Measurements from ENCODE around the gene PPP1R14C.
"Not testable (repeated sequence)": the region's sequence is repeated elsewhere in the genome, so short reads cannot be mapped to it uniquely, and the experiment has no call there.

PPP1R14C gene

GRCh38 chr6:150184850-150185731 is 42.2 kb downstream of the PPP1R14C start:
- no peak for TF ChIP-seq YY1 (IDR thresholded peaks at IDR 0.05; ENCODE audit: insufficient read depth, insufficient read length)
- no peak for TF ChIP-seq ZNF274 (IDR thresholded peaks at IDR 0.05; ENCODE audit: low read depth, low read length)
- no peak for TF ChIP-seq SUZ12 (IDR thresholded peaks at IDR 0.05; ENCODE audit: extremely low read depth, insufficient read depth, insufficient read length)
- Histone ChIP-seq H3K27me3 (ENCODE audit: insufficient read depth, insufficient read length) (no peaks in the 10 kb centered on the region), H3K9me3 (ENCODE audit: insufficient read depth, low read length) (no peaks in the 10 kb centered on the region), H3K4me3 (ENCODE audit: insufficient read length, low read depth) (no peak overlapping the region), H3K4me1 (ENCODE audit: insufficient read depth, insufficient read length) (peaks cover 3% of the 10 kb centered on the region), H3K36me3 (ENCODE audit: insufficient read depth, insufficient read length, low read length) (no peaks in the 10 kb centered on the region), H3K9ac (ENCODE audit: insufficient read length, low read depth) (no peak overlapping the region)
- DNase-seq (ENCODE audit: low read depth, low spot score): no peak

GRCh38 chr6:150185732-150186117 is 42.9 kb downstream of the PPP1R14C start:
- Histone ChIP-seq H3K4me1 (ENCODE audit: insufficient read depth, insufficient read length) (no peaks in the 10 kb centered on the region), H3K4me3 (ENCODE audit: insufficient read length, low read depth) (no peak overlapping the region), H3K27me3 (ENCODE audit: insufficient read depth, insufficient read length) (no peaks in the 10 kb centered on the region), H3K36me3 (ENCODE audit: insufficient read depth, insufficient read length, low read length) (no peaks in the 10 kb centered on the region), H3K9me3 (ENCODE audit: insufficient read depth, low read length) (no peaks in the 10 kb centered on the region), H3K9ac (ENCODE audit: insufficient read length, low read depth) (no peak overlapping the region)
- DNase-seq (ENCODE audit: low read depth, low spot score): no peak
- TF ChIP-seq ZNF274 (IDR thresholded peaks at IDR 0.05; ENCODE audit: low read depth, low read length) (no peak), SUZ12 (IDR thresholded peaks at IDR 0.05; ENCODE audit: extremely low read depth, insufficient read depth, insufficient read length) (no peak)

DNA sequence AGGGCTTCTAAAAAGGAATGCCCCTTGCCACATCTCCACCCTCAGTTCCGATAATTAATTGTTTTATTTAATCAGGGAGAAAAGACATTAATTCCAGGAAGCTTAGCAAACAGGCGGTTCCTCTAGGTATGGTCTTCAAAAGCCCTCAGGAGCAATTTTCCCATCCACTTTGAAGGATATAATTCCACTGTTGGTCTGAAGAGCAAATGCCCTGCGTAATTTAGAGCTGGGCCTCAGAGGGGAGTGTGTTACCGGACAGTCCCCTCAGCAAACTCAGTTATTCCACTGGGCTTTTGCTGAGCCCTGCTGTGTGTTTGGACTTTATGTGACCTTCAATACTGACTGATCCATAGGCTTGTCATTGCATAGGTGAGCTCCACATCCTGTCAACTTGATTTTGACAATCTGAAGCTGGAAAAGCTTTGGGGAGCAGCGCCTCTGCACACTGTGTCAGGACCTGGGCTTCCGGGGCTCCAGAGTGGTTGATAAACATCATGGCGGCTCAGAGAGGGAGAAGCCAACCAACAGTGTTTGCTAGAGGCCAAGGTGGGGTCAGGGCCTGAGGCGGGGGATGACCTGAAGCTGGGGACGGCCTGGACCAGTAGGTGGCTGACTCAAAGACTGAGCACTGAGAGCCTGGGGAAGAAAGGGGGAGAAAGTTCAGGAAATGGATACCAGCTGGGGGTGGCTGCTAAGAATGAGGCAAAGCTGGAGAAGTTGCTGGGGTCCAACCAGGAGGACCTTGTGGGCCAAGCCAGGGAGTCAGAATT is 43.5 kb downstream of the PPP1R14C start:
- no peaks in the 10 kb centered on the region for H3K4me1 ChIP-seq (ENCODE audit: insufficient read depth, insufficient read length)
- no peaks in the 10 kb centered on the region for H3K36me3 ChIP-seq (ENCODE audit: insufficient read depth, insufficient read length, low read length)
- H3K27me3 ChIP-seq (ENCODE audit: insufficient read depth, insufficient read length): no peaks in the 10 kb centered on the region
- TF ChIP-seq YY1 (IDR thresholded peaks at IDR 0.05; ENCODE audit: insufficient read depth, insufficient read length): no peak
- no peak for DNase-seq (ENCODE audit: low read depth, low spot score)
- H3K4me3 ChIP-seq (ENCODE audit: insufficient read length, low read depth): no peak overlapping the region
- H3K9ac ChIP-seq (ENCODE audit: insufficient read length, low read depth): no peak overlapping the region
- no peaks in the 10 kb centered on the region for H3K9me3 ChIP-seq (ENCODE audit: insufficient read depth, low read length)

DNA sequence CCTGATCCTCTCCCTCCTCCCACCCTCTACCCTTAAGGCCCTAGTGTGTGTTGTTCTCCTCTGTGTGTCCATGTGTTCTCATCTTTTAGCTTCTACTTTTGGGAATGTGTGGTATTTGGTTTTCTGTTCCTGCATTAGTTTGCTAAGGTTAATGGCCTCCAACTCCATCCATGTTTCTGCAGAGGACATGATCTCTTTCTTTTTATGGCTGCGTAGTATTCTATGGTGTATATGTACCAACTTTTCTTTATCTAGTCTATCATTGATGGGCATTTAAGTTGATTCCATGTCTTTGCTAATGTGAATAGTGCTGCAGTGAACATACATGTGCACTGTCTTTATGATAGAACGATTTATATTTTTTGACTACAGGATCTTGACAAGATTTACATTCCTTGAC is 44.6 kb downstream of the PPP1R14C start:
- not testable (repeated sequence) for H3K9ac ChIP-seq (ENCODE audit: insufficient read length, low read depth); H3K36me3 ChIP-seq (ENCODE audit: insufficient read depth, insufficient read length, low read length); H3K4me1 ChIP-seq (ENCODE audit: insufficient read depth, insufficient read length); H3K4me3 ChIP-seq (ENCODE audit: insufficient read length, low read depth); DNase-seq (ENCODE audit: low read depth, low spot score); H3K27me3 ChIP-seq (ENCODE audit: insufficient read depth, insufficient read length); H3K9me3 ChIP-seq (ENCODE audit: insufficient read depth, low read length)

GRCh38 chr6:150189122-150189521 is 46.3 kb downstream of the PPP1R14C start:
- H3K4me1 ChIP-seq (ENCODE audit: insufficient read depth, insufficient read length): no peaks in the 10 kb centered on the region
- no peaks in the 10 kb centered on the region for H3K27me3 ChIP-seq (ENCODE audit: insufficient read depth, insufficient read length)
- no peak overlapping the region for H3K9ac ChIP-seq (ENCODE audit: insufficient read length, low read depth)
- DNase-seq (ENCODE audit: low read depth, low spot score): no peak
- H3K36me3 ChIP-seq (ENCODE audit: insufficient read depth, insufficient read length, low read length): no peaks in the 10 kb centered on the region
- H3K4me3 ChIP-seq (ENCODE audit: insufficient read length, low read depth): no peak overlapping the region
- TF ChIP-seq YY1 (IDR thresholded peaks at IDR 0.05; ENCODE audit: insufficient read depth, insufficient read length) (no peak), SUZ12 (IDR thresholded peaks at IDR 0.05; ENCODE audit: extremely low read depth, insufficient read depth, insufficient read length) (no peak), ZNF274 (IDR thresholded peaks at IDR 0.05; ENCODE audit: low read depth, low read length) (no peak)
- peaks cover 12% of the 10 kb centered on the region for H3K9me3 ChIP-seq (ENCODE audit: insufficient read depth, low read length)

DNA sequence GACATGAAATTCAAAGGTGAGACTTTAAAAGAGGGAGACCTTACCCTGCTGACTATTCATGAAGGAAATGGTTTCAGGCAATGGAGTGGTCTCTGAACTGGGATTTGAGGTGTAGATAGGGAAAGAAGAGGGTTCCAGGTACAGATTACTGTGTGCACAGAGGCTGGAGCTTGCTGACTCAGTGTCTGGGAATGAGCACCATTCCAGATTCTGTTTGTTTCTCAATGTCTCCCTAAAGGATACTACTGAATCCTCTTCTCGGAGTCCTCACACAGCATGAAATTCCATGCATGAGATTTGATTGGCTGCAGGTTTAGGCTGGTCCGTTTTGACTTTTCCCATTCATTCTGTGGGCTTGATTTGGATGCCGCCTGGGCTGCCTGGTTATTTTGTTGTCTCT is 49.0 kb downstream of the PPP1R14C start:
- Histone ChIP-seq H3K9me3 (ENCODE audit: insufficient read depth, low read length) (peaks cover 12% of the 10 kb centered on the region), H3K36me3 (ENCODE audit: insufficient read depth, insufficient read length, low read length) (no peaks in the 10 kb centered on the region), H3K9ac (ENCODE audit: insufficient read length, low read depth) (no peak overlapping the region), H3K4me1 (ENCODE audit: insufficient read depth, insufficient read length) (no peaks in the 10 kb centered on the region), H3K4me3 (ENCODE audit: insufficient read length, low read depth) (no peak overlapping the region), H3K27me3 (ENCODE audit: insufficient read depth, insufficient read length) (no peaks in the 10 kb centered on the region)
- no peak for TF ChIP-seq SUZ12 (IDR thresholded peaks at IDR 0.05; ENCODE audit: extremely low read depth, insufficient read depth, insufficient read length)
- TF ChIP-seq YY1 (IDR thresholded peaks at IDR 0.05; ENCODE audit: insufficient read depth, insufficient read length): no peak
- DNase-seq (ENCODE audit: low read depth, low spot score): no peak

- H3K9ac ChIP-seq (ENCODE audit: insufficient read length, low read depth): no peak overlapping the region
- no peaks in the 10 kb centered on the region for H3K4me1 ChIP-seq (ENCODE audit: insufficient read depth, insufficient read length)
- H3K36me3 ChIP-seq (ENCODE audit: insufficient read depth, insufficient read length, low read length): no peaks in the 10 kb centered on the region
- H3K9me3 ChIP-seq (ENCODE audit: insufficient read depth, low read length): peaks cover 12% of the 10 kb centered on the region
- no peak for DNase-seq (ENCODE audit: low read depth, low spot score)
- H3K4me3 ChIP-seq (ENCODE audit: insufficient read length, low read depth): no peak overlapping the region
- TF ChIP-seq YY1 (IDR thresholded peaks at IDR 0.05; ENCODE audit: insufficient read depth, insufficient read length) (no peak), SUZ12 (IDR thresholded peaks at IDR 0.05; ENCODE audit: extremely low read depth, insufficient read depth, insufficient read length) (no peak), ZNF274 (IDR thresholded peaks at IDR 0.05; ENCODE audit: low read depth, low read length) (no peak)
- H3K27me3 ChIP-seq (ENCODE audit: insufficient read depth, insufficient read length): no peaks in the 10 kb centered on the region
These were observed 51.4 kb downstream of the PPP1R14C start for GRCh38 chr6:150194195-150194594.
